HFFc6 (cell line): Measurements from ENCODE around the gene PNPLA6. TPM values are rescaled to one million over a fixed set of nuclear protein-coding genes. Genes with fewer than 3 reads are reported as not detected.

Source experiments
- DNase-seq: peaks from one replicate; pipeline ENCODE4 v3.0.0-alpha.2; 2018
- H3K27ac Mint-ChIP-seq: 2 replicates; pipeline ENCODE4 v1.8.0; 2020; ENCODE audit warnings: mild to moderate bottlenecking, mixed read lengths
- H3K27me3 Mint-ChIP-seq: 2 replicates; pipeline ENCODE4 v1.8.0; 2021; ENCODE audit warnings: mild to moderate bottlenecking, moderate library complexity, mixed read lengths; ENCODE audit not compliant: insufficient read depth
- H3K36me3 Mint-ChIP-seq: 2 replicates; pipeline ENCODE4 v1.8.0; 2021; ENCODE audit warnings: low read depth, mixed read lengths
- H3K4me1 Mint-ChIP-seq: 2 replicates; pipeline ENCODE4 v1.8.0; 2020; ENCODE audit warnings: low read depth, mixed read lengths
- H3K4me3 Mint-ChIP-seq: 2 replicates; pipeline ENCODE4 v1.8.0; 2020; ENCODE audit warnings: mild to moderate bottlenecking, moderate library complexity, mixed read lengths
- H3K9me3 Mint-ChIP-seq: 2 replicates; pipeline ENCODE4 v1.8.0; 2020; ENCODE audit warnings: mild to moderate bottlenecking, mixed read lengths
- CTCF ChIP-seq: fragments of 200-600 bp; sonication (generic); IDR thresholded peaks from 2 replicates; pipeline ENCODE4 v1.5.0; 2021; ENCODE audit warnings: antibody characterized with exemption, mild to moderate bottlenecking
- total RNA-seq, 6 experiments: library from RNA; stranded (reverse); fragmentation: NEBNext Ultra II Directional; extraction: Animal tissue kit (Norgen Biotek cat#: 25700); gene quantifications; 2 replicates in 1 of 6; 3 replicates in 5 of 6; pipeline ENCODE4 v1.2.3, GENCODE V29; 2021

PNPLA6 gene
- total RNA-seq, 6 experiments from 2014 or later = 123 to 157 (median 138) TPM

GRCh38 chr19:7526059-7526929 is 9.2 kb upstream of the PNPLA6 start:
- Mint-ChIP-seq H3K4me1 (peaks cover 13% of the 10 kb centered on the region), H3K9me3 (no peaks in the 10 kb centered on the region), H3K36me3 (no peaks in the 10 kb centered on the region), H3K4me3 (no peak overlapping the region), H3K27ac (no peak overlapping the region), H3K27me3 (peaks cover 4% of the 10 kb centered on the region; the same call in 1 of the 2 replicates)
- no peak for DNase-seq
- TF ChIP-seq CTCF = no peak

- DNase-seq = no peak
- H3K9me3 Mint-ChIP-seq = no peaks in the 10 kb centered on the region
- H3K36me3 Mint-ChIP-seq = peaks cover 4% of the 10 kb centered on the region; the same call in 1 of the 2 replicates
- no peak for TF ChIP-seq CTCF
- H3K4me1 Mint-ChIP-seq = peaks cover 10% of the 10 kb centered on the region
- peaks cover 2% of the 10 kb centered on the region; the same call in 1 of the 2 replicates for H3K27me3 Mint-ChIP-seq
- no peak overlapping the region for H3K27ac Mint-ChIP-seq
- no peak overlapping the region for H3K4me3 Mint-ChIP-seq
These were observed 7.9 kb upstream of the PNPLA6 start for GRCh38 chr19:7527516-7528191.

- H3K27ac Mint-ChIP-seq = no peak overlapping the region
- H3K4me3 Mint-ChIP-seq = no peak overlapping the region
- H3K27me3 Mint-ChIP-seq = peaks cover 2% of the 10 kb centered on the region; the same call in 1 of the 2 replicates
- TF ChIP-seq CTCF = no peak
- peaks cover 4% of the 10 kb centered on the region; the same call in 1 of the 2 replicates for H3K36me3 Mint-ChIP-seq
- peaks cover 15% of the 10 kb centered on the region for H3K4me1 Mint-ChIP-seq
- H3K9me3 Mint-ChIP-seq = no peaks in the 10 kb centered on the region
- DNase-seq = no peak
These were observed 7.4 kb upstream of the PNPLA6 start for GRCh38 chr19:7528192-7528519.

- Mint-ChIP-seq H3K9me3 (no peaks in the 10 kb centered on the region), H3K27ac (no peak overlapping the region), H3K36me3 (peaks cover 4% of the 10 kb centered on the region; the same call in 1 of the 2 replicates), H3K4me1 (peaks cover 13% of the 10 kb centered on the region), H3K27me3 (peaks cover 2% of the 10 kb centered on the region; the same call in 1 of the 2 replicates), H3K4me3 (no peak overlapping the region)
- TF ChIP-seq CTCF = no peak
- DNase-seq = no peak
These were observed 6.8 kb upstream of the PNPLA6 start for GRCh38 chr19:7528522-7529245.

- H3K9me3 Mint-ChIP-seq = no peaks in the 10 kb centered on the region
- no peak overlapping the region for H3K4me3 Mint-ChIP-seq
- no peak for TF ChIP-seq CTCF
- peaks cover 4% of the 10 kb centered on the region; the same call in 1 of the 2 replicates for H3K36me3 Mint-ChIP-seq
- peaks cover 13% of the 10 kb centered on the region for H3K4me1 Mint-ChIP-seq
- peaks cover 2% of the 10 kb centered on the region; the same call in 1 of the 2 replicates for H3K27me3 Mint-ChIP-seq
- no peak for DNase-seq
- H3K27ac Mint-ChIP-seq = no peak overlapping the region
These were observed 6.3 kb upstream of the PNPLA6 start for GRCh38 chr19:7529246-7529600.
